A673 (cell line): ENCODE measurements around the gene KIAA0232.

Experiments
- CTCF ChIP-seq: fragments of 300-800, 200-600 bp; sonication (generic); conservative IDR thresholded peaks from 2 replicates; pipeline ENCODE4 v1.5.1; 2017; ENCODE audit warnings: low read depth, mild to moderate bottlenecking, antibody characterized with exemption, low read length, moderate library complexity, mixed read lengths
- EZH2 ChIP-seq: fragments of 200-600 bp; sonication (generic); IDR thresholded peaks from 2 replicates; pipeline ENCODE4 v1.6.1; 2017; ENCODE audit warnings: borderline replicate concordance, low read depth, mild to moderate bottlenecking, mixed read lengths, antibody characterized with exemption, low read length; ENCODE audit not compliant: poor library complexity, severe bottlenecking

DNA sequence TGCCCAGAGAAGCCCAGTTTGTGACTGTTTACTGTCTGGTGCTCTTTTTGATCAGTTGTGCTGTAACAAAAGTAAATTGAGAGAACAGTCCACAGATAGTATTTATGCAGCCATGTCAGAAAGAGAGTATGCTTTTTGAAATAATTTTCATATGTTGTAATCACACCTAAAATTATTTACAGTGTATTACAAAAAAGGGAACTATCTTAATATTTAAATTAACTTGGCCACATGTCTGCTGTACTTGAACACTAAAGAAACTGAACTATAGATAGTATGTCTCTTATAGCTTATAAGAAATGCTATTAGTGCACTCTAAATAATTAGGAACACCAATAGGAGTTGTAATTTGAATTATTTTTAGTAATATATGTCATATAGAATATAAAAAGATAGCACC lies 30.2 kb downstream of the KIAA0232 start:
- TF ChIP-seq EZH2 (no peak), CTCF (no peak)
